ENCODE data around the gene NAV2.
"Not testable (repeated sequence)": the region's sequence is repeated elsewhere in the genome, so short reads cannot be mapped to it uniquely, and the experiment has no call there.

- TF ChIP-seq, protein P1, sequence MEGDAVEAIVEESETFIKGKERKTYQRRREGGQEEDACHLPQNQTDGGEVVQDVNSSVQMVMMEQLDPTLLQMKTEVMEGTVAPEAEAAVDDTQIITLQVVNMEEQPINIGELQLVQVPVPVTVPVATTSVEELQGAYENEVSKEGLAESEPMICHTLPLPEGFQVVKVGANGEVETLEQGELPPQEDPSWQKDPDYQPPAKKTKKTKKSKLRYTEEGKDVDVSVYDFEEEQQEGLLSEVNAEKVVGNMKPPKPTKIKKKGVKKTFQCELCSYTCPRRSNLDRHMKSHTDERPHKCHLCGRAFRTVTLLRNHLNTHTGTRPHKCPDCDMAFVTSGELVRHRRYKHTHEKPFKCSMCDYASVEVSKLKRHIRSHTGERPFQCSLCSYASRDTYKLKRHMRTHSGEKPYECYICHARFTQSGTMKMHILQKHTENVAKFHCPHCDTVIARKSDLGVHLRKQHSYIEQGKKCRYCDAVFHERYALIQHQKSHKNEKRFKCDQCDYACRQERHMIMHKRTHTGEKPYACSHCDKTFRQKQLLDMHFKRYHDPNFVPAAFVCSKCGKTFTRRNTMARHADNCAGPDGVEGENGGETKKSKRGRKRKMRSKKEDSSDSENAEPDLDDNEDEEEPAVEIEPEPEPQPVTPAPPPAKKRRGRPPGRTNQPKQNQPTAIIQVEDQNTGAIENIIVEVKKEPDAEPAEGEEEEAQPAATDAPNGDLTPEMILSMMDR (IDR thresholded peaks at IDR 0.05), result not testable (repeated sequence)
- not testable (repeated sequence) for TF ChIP-seq POLR2A (IDR thresholded peaks at IDR 0.05); POLR2AphosphoS5 (IDR thresholded peaks at IDR 0.05); EP300 (IDR thresholded peaks at IDR 0.05; ENCODE audit: low read depth)
Measured at GRCh38 chr11:19895037-19895436, 182.4 kb downstream of the NAV2 start.

Measured in transverse colon (tissue), 4 donors.